Kidney epithelial cell (primary cell): Measurements from ENCODE around the gene PCK2. TPM values are rescaled to one million over a fixed set of nuclear protein-coding genes. Genes with fewer than 3 reads are reported as not detected.

Experiments
- DNase-seq: peaks from one replicate; pipeline ENCODE4 v3.0.0-alpha.2; 2010; ENCODE audit warnings: low read depth
- H3K27me3 ChIP-seq: 2 replicates; pipeline ENCODE4 v1.6.0; 2011; ENCODE audit warnings: low read length; ENCODE audit not compliant: control insufficient read depth, insufficient read depth
- H3K36me3 ChIP-seq: 2 replicates; pipeline ENCODE4 v1.5.1; 2011; ENCODE audit warnings: low read length; ENCODE audit not compliant: control insufficient read depth, insufficient read depth
- H3K4me3 ChIP-seq: 2 replicates; pipeline ENCODE4 v1.5.1; 2011; ENCODE audit warnings: low read depth, mild to moderate bottlenecking, control low read depth, low read length
- total RNA-seq: library from RNA; depleted of rRNA; stranded (reverse); fragments of >200 nt; gene quantifications from 2 replicates; pipeline ENCODE4 v1.2.3, GENCODE V29; 2015
- TF ChIP-seq, protein P1 (sequence below): IDR thresholded peaks from 2 replicates; pipeline ENCODE4 v1.5.1; 2011; ENCODE audit warnings: mild to moderate bottlenecking, moderate library complexity, low read length, control low read depth, inconsistent platforms; ENCODE audit not compliant: insufficient read depth, poor library complexity, severe bottlenecking

PCK2 gene
- total RNA-seq, 1 donor from 2014 or later = 127 TPM

- Histone ChIP-seq H3K27me3 (peaks cover 25% of the 10 kb centered on the region), H3K36me3 (no peaks in the 10 kb centered on the region), H3K4me3 (no peak overlapping the region)
- no peak for DNase-seq
- TF ChIP-seq, protein P1, sequence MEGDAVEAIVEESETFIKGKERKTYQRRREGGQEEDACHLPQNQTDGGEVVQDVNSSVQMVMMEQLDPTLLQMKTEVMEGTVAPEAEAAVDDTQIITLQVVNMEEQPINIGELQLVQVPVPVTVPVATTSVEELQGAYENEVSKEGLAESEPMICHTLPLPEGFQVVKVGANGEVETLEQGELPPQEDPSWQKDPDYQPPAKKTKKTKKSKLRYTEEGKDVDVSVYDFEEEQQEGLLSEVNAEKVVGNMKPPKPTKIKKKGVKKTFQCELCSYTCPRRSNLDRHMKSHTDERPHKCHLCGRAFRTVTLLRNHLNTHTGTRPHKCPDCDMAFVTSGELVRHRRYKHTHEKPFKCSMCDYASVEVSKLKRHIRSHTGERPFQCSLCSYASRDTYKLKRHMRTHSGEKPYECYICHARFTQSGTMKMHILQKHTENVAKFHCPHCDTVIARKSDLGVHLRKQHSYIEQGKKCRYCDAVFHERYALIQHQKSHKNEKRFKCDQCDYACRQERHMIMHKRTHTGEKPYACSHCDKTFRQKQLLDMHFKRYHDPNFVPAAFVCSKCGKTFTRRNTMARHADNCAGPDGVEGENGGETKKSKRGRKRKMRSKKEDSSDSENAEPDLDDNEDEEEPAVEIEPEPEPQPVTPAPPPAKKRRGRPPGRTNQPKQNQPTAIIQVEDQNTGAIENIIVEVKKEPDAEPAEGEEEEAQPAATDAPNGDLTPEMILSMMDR = no peak
Observed at GRCh38 chr14:24082411-24083080, 11.6 kb upstream of the PCK2 start.

GRCh38 chr14:24083462-24083861 is 10.6 kb upstream of the PCK2 start:
- Histone ChIP-seq H3K27me3 (peaks cover 24% of the 10 kb centered on the region), H3K4me3 (no peak overlapping the region), H3K36me3 (no peaks in the 10 kb centered on the region)
- no peak for DNase-seq
- TF ChIP-seq, protein P1 = no peak

GRCh38 chr14:24084440-24084839 is 9.7 kb upstream of the PCK2 start:
- Histone ChIP-seq H3K27me3 (peaks cover 21% of the 10 kb centered on the region), H3K36me3 (no peaks in the 10 kb centered on the region), H3K4me3 (no peak overlapping the region)
- DNase-seq = no peak
- TF ChIP-seq, protein P1 = no peak

DNA sequence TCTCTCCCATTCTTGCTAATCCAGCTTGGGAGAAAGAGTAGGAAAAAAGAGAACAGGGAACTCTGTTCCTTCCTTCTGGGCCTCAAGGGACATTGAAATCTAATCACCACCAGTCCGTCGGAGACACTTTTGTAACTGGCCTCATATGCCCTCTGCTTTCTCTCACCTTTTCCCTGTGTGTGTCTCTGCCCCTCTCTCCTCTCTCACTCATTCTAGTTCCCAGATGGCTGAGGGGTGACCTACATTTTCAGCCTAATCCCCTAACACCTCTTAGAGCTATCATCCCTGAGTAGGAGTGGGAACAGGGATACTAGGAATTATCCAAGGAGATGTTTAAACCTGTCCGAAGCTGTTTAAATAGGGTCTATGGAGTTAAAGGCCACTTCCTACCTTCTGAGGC is 8.9 kb upstream of the PCK2 start:
- TF ChIP-seq, protein P1 = no peak
- no peak overlapping the region for H3K4me3 ChIP-seq
- H3K27me3 ChIP-seq = peaks cover 18% of the 10 kb centered on the region
- DNase-seq = no peak
- H3K36me3 ChIP-seq = no peaks in the 10 kb centered on the region

DNA sequence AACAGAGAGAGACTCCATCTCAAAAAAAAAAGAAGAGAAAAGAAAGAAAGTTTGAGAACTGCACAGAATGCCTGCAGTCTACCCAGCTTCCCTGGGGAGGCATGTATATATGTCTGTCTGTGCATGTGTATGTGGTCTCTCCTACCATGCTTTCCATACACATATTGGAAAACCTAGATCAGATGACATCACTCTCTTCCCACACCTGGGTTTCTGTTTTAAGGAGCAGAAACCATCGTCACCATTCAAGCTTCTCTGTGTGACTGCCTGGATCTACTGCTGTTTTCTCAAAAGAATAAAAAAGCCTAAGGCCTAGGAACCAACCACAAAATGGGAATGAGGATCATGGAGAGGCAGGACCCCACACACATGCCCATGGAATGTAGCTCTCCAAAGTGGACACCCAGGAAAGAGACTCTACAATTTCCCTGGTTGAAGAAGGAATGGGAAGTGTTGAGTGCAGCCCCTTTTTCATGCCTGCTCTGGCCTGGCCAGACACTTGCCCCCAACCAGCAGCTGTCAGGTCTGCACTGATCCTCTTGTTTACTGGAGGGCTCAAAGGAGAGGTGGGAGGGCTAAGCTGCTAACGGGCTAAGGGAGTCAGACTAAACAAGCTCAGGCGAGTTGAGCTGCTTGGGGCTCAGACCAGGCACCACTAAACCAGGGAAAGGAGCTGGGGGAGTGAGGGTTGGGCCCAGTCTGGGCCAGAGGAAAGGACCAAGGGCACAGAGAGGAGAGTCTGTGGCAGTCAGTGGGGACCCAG is 7.7 kb upstream of the PCK2 start:
- TF ChIP-seq, protein P1 = no peak
- DNase-seq = no peak
- Histone ChIP-seq H3K4me3 (no peak overlapping the region), H3K27me3 (peaks cover 17% of the 10 kb centered on the region), H3K36me3 (no peaks in the 10 kb centered on the region)
